HEK293T (cell line): ENCODE data around the gene COL23A1.

Experiments
- FOXA1 ChIP-seq: fragments of 450-650 bp; IDR thresholded peaks from 2 replicates; pipeline ENCODE4 v1.6.1; 2016; ENCODE audit warnings: mild to moderate bottlenecking
- FOXK2 ChIP-seq: fragments of 450-650 bp; IDR thresholded peaks from 2 replicates; pipeline ENCODE4 v1.6.1; 2016; ENCODE audit warnings: mild to moderate bottlenecking
- FOXM1 ChIP-seq: fragments of 450-650 bp; IDR thresholded peaks from 2 replicates; pipeline ENCODE4 v1.6.1; 2017; ENCODE audit warnings: mild to moderate bottlenecking, borderline replicate concordance
- SUZ12 ChIP-seq: fragments of 450-650 bp; IDR thresholded peaks from 2 replicates; pipeline ENCODE4 v1.6.1; 2016; ENCODE audit warnings: mild to moderate bottlenecking
- TARDBP ChIP-seq: fragments of 450-650 bp; IDR thresholded peaks from 2 replicates; pipeline ENCODE4 v1.6.1; 2016

GRCh38 chr5:178338126-178338749 is 252.0 kb downstream of the COL23A1 start:
- TF ChIP-seq SUZ12, result no peak
- TF ChIP-seq FOXA1, result no peak
- no peak for TF ChIP-seq FOXK2
- TF ChIP-seq FOXM1, result no peak
- TF ChIP-seq TARDBP, result no peak
